NCI-H2227 (cell line): ENCODE data around the gene MRPL49.
"Not testable (repeated sequence)": the region's sequence is repeated elsewhere in the genome, so short reads cannot be mapped to it uniquely, and the experiment has no call there.

Experiments used
- DNase-seq: peaks from one replicate; lab custom pipeline; 2025; ENCODE audit not compliant: unreplicated experiment; lab: John Stamatoyannopoulos, UW

MRPL49 gene

GRCh38 chr11:65117206-65118096 lies 4.7 kb upstream of the MRPL49 start, which contains the start of gene ZNHIT2:
TSS of gene ZNHIT2 (minus strand) at chr11:65117701. CDS start at chr11:65117653, 48 bp downstream.
- peak; percentile 100 for DNase-seq

- DNase-seq = no peak
Measured at GRCh38 chr11:65118097-65118837, 3.9 kb upstream of the MRPL49 start.

- DNase-seq = not testable (repeated sequence)
Measured at GRCh38 chr11:65118891-65119669, 3.0 kb upstream of the MRPL49 start.

- DNase-seq = no peak
Measured at GRCh38 chr11:65119670-65119995, 2.5 kb upstream of the MRPL49 start.

- DNase-seq = no peak
Measured at GRCh38 chr11:65120831-65121230, 1.3 kb upstream of the MRPL49 start.

- DNase-seq = no peak
Measured at GRCh38 chr11:65121447-65121864, 665 bp upstream of the MRPL49 start.

- no peak for DNase-seq
Measured at GRCh38 chr11:65124480-65125196, 2.5 kb downstream of the MRPL49 start.

GRCh38 chr11:65125197-65126056 lies 3.3 kb downstream of the MRPL49 start:
- DNase-seq = no peak

- no peak for DNase-seq
Measured at GRCh38 chr11:65126624-65127274, 4.6 kb downstream of the MRPL49 start.

- no peak for DNase-seq
Measured at GRCh38 chr11:65127473-65128181, 5.5 kb downstream of the MRPL49 start.

- no peak for DNase-seq
Measured at GRCh38 chr11:65128182-65129145, 6.3 kb downstream of the MRPL49 start.

- DNase-seq = no peak
Measured at GRCh38 chr11:65129649-65130441, 7.7 kb downstream of the MRPL49 start.

GRCh38 chr11:65130631-65131416 lies 8.7 kb downstream of the MRPL49 start:
- no peak for DNase-seq

GRCh38 chr11:65131417-65131776 lies 9.3 kb downstream of the MRPL49 start:
- no peak for DNase-seq

- no peak for DNase-seq
Measured at GRCh38 chr11:65131895-65132237, 9.7 kb downstream of the MRPL49 start.
